CD14-positive monocyte (primary cell): ENCODE results near the gene ANKEF1. TPM values are rescaled to one million over a fixed set of nuclear protein-coding genes. Genes with fewer than 3 reads are reported as not detected.

Experiments used
- DNase-seq, 3 donors: peaks; one replicate each; pipeline ENCODE4 v3.0.0-alpha.2; 2011 to 2022
- H2AFZ ChIP-seq: 2 replicates; pipeline ENCODE4 v1.6.0; 2012; ENCODE audit warnings: mild to moderate bottlenecking, low read depth, low read length, inconsistent platforms; ENCODE audit not compliant: insufficient read depth, poor library complexity, severe bottlenecking
- H3K27ac ChIP-seq, 2 donors: 1 replicate in 1 of 2; 2 replicates in 1 of 2; pipeline ENCODE4 v1.5.1; 2012 to 2013; ENCODE audit warnings: low read length in 2 of 2, control low read depth in 1 of 2, inconsistent platforms in 1 of 2, low read depth in 1 of 2, mild to moderate bottlenecking in 1 of 2
- H3K27me3 ChIP-seq, 2 donors: one replicate each; pipeline versions ENCODE4 v1.6.0 to v1.6.1; 2011 to 2013; ENCODE audit warnings: low read length in 2 of 2; ENCODE audit not compliant: control insufficient read depth in 2 of 2, insufficient read depth in 2 of 2
- H3K36me3 ChIP-seq, 2 donors: replicated peaks in 1 of 2; 1 replicate in 1 of 2; 2 replicates in 1 of 2; pipeline versions ENCODE4 v1.5.1 to v1.6.1; 2012 to 2013; ENCODE audit warnings: low read length in 2 of 2, control low read depth in 1 of 2, inconsistent platforms in 1 of 2, mild to moderate bottlenecking in 1 of 2; ENCODE audit not compliant: insufficient read depth in 2 of 2, control insufficient read depth in 1 of 2
- H3K4me1 ChIP-seq, 2 donors: 1 replicate in 1 of 2; 2 replicates in 1 of 2; pipeline versions ENCODE4 v1.5.1 to v1.6.1; 2012 to 2013; ENCODE audit warnings: low read length in 2 of 2, control low read depth in 1 of 2, inconsistent platforms in 1 of 2, mild to moderate bottlenecking in 1 of 2, moderate library complexity in 1 of 2; ENCODE audit not compliant: insufficient read depth in 2 of 2, control insufficient read depth in 1 of 2
- H3K4me2 ChIP-seq: replicated peaks from 2 replicates; pipeline ENCODE3; 2012; ENCODE audit warnings: low read length, moderate library complexity, mild to moderate bottlenecking; ENCODE audit not compliant: poor library complexity, severe bottlenecking; ENCODE audit errors: extremely low read depth
- H3K4me3 ChIP-seq, 3 experiments: fragments of 200-600 bp in 1 of 3; sonication (generic) in 1 of 3; replicated peaks in 1 of 3; 1 replicate in 2 of 3; 2 replicates in 1 of 3; pipeline ENCODE4 v1.5.1; 2011 to 2013; ENCODE audit warnings: low read length in 3 of 3, mild to moderate bottlenecking in 3 of 3, control low read depth in 2 of 3, low read depth in 2 of 3, inconsistent platforms in 1 of 3, moderate library complexity in 1 of 3
- H3K79me2 ChIP-seq: 2 replicates; pipeline ENCODE4 v1.6.0; 2012; ENCODE audit warnings: mild to moderate bottlenecking, control low read depth, inconsistent platforms, low read length, moderate library complexity; ENCODE audit not compliant: insufficient read depth
- H3K9ac ChIP-seq: 2 replicates; pipeline ENCODE4 v1.6.0; 2017; ENCODE audit warnings: low read length, mild to moderate bottlenecking; ENCODE audit not compliant: insufficient read depth, poor library complexity, severe bottlenecking
- H3K9me3 ChIP-seq, 2 donors: replicated peaks in 1 of 2; 1 replicate in 1 of 2; 2 replicates in 1 of 2; pipeline versions ENCODE4 v1.5.1 to v1.6.1; 2012 to 2013; ENCODE audit warnings: low read length in 2 of 2, control low read depth in 1 of 2; ENCODE audit not compliant: control insufficient read depth in 1 of 2, insufficient read depth in 1 of 2
- H4K20me1 ChIP-seq: 2 replicates; pipeline ENCODE4 v1.6.0; 2012; ENCODE audit warnings: mild to moderate bottlenecking, low read length, control low read depth, moderate library complexity; ENCODE audit not compliant: insufficient read depth
- H3K27ac Mint-ChIP-seq, 7 donors: one replicate each; pipeline ENCODE4 v1.8.0; 2020; ENCODE audit warnings: mild to moderate bottlenecking in 7 of 7, mixed read lengths in 7 of 7, moderate library complexity in 6 of 7, inconsistent platforms in 2 of 7
- H3K27me3 Mint-ChIP-seq, 3 donors: one replicate each; pipeline ENCODE4 v1.8.0; 2021 to 2022; ENCODE audit warnings: low read depth in 3 of 3, mild to moderate bottlenecking in 3 of 3, mixed read lengths in 3 of 3, moderate library complexity in 3 of 3, inconsistent platforms in 1 of 3
- H3K36me3 Mint-ChIP-seq, 2 donors: one replicate each; pipeline ENCODE4 v1.8.0; 2020; ENCODE audit warnings: mixed read lengths in 2 of 2, inconsistent platforms in 1 of 2, mild to moderate bottlenecking in 1 of 2
- H3K4me1 Mint-ChIP-seq: one replicate; pipeline ENCODE4 v1.8.0; 2020; ENCODE audit warnings: mild to moderate bottlenecking, mixed read lengths
- H3K4me3 Mint-ChIP-seq, 2 donors: one replicate each; pipeline ENCODE4 v1.8.0; 2020; ENCODE audit warnings: mild to moderate bottlenecking in 2 of 2, mixed read lengths in 2 of 2, moderate library complexity in 1 of 2
- H3K9me3 Mint-ChIP-seq, 7 donors: one replicate each; pipeline ENCODE4 v1.8.0; 2020 to 2022; ENCODE audit warnings: mixed read lengths in 7 of 7, mild to moderate bottlenecking in 6 of 7, moderate library complexity in 6 of 7, inconsistent platforms in 2 of 7
- WGBS: methylation state at CpG from one replicate; pipeline ENCODE4 v1.1.5; 2013; ENCODE audit warnings: missing lambda C conversion rate; ENCODE audit not compliant: insufficient coverage; 5-methylcytosine and 5-hydroxymethylcytosine counted together
- intact Hi-C, 2 donors: fragments of 100-400 bp; cut with micrococcal nuclease; formaldehyde crosslinking; loops; one replicate each; pipeline versions ENCODE4 v1.15.0 to v1.15.1; 2023
- polyA plus RNA-seq, 3 donors: library from polyadenylated mRNA; depleted of rRNA in 1 of 3; unstranded in 2 of 3; stranded (reverse) in 1 of 3; fragments of 300-500 nt in 2 of 3; fragments of >200 nt in 1 of 3; fragmentation: Illumina TruSeq in 2 of 3; gene quantifications; 1 replicate in 2 of 3; 2 replicates in 1 of 3; pipeline ENCODE4 v1.2.3, GENCODE V29; 2012 to 2021
- TF ChIP-seq, protein P1 (sequence below): fragments of 200-600 bp; IDR thresholded peaks from one replicate; pipeline ENCODE4 v1.8.0; 2022; ENCODE audit warnings: antibody characterized with exemption, mild to moderate bottlenecking

The ANKEF1 gene
- polyA plus RNA-seq, 3 donors, result 0.03 to 0.15 (median 0.10) TPM

DNA sequence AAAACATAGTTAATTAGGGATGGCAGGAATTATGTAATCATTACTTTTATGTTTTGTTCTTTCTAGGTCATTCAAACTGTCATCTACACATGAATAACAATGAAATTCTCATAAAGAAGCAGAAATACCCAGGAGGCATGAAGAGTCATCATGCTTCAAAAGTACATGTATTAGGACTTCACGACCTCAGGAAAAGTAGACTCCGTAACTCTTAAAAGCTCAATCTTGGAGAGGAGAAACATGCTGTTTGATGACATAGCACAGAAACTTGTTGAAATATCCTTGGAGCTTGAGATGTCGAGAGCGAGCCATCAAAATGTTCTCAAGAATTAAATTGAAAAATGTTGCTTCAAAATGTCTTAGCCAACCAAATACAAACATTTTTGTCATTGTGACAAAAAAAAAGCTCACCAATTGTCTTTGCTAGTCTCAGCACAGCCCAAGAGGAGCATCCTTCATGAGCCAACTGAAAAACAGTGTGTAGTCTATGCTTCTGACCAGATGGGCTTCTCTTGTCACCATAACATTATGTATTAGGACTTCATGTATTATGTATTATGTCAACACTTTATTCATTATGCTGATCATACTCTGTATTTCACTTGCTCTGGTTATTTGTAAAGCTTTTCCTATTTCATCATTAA is 28.2 kb upstream of the ANKEF1 start:
- Mint-ChIP-seq H3K4me1 (no peaks in the 10 kb centered on the region), H3K27ac (peak overlapping the region in 1 of 7 donors; percentile 18), H3K36me3 (no peaks in the 10 kb centered on the region), H3K4me3 (no peak overlapping the region), H3K27me3 (peaks cover 0 to 2% (median 1%) of the 10 kb centered on the region in 3 donors), H3K9me3 (peaks cover 2 to 16% (median 6%) of the 10 kb centered on the region in 7 donors)
- intact Hi-C loops, result no loop called here
- TF ChIP-seq, protein P1, sequence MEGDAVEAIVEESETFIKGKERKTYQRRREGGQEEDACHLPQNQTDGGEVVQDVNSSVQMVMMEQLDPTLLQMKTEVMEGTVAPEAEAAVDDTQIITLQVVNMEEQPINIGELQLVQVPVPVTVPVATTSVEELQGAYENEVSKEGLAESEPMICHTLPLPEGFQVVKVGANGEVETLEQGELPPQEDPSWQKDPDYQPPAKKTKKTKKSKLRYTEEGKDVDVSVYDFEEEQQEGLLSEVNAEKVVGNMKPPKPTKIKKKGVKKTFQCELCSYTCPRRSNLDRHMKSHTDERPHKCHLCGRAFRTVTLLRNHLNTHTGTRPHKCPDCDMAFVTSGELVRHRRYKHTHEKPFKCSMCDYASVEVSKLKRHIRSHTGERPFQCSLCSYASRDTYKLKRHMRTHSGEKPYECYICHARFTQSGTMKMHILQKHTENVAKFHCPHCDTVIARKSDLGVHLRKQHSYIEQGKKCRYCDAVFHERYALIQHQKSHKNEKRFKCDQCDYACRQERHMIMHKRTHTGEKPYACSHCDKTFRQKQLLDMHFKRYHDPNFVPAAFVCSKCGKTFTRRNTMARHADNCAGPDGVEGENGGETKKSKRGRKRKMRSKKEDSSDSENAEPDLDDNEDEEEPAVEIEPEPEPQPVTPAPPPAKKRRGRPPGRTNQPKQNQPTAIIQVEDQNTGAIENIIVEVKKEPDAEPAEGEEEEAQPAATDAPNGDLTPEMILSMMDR, result no peak
- Histone ChIP-seq H3K9me3 (peaks cover 0 to 2% of the 10 kb centered on the region in 2 donors), H3K4me3 (no peak overlapping the region), H3K9ac (no peak overlapping the region), H3K4me1 (no peaks in the 10 kb centered on the region), H3K36me3 (no peaks in the 10 kb centered on the region), H2AFZ (no peak overlapping the region), H3K79me2 (no peaks in the 10 kb centered on the region), H3K4me2 (no peak overlapping the region), H4K20me1 (no peaks in the 10 kb centered on the region), H3K27ac (no peak overlapping the region), H3K27me3 (no peaks in the 10 kb centered on the region)
- 61% methylated on average over 3 of the region's 4 CpGs for WGBS
- DNase-seq, result no peak

- no CpG with 5 or more reads among the region's 2 CpGs for WGBS
- no peaks in the 10 kb centered on the region for H3K79me2 ChIP-seq
- no peaks in the 10 kb centered on the region for H3K36me3 Mint-ChIP-seq
- no peaks in the 10 kb centered on the region for H3K27me3 ChIP-seq
- no peak overlapping the region for H3K27ac ChIP-seq
- H3K4me3 Mint-ChIP-seq, result no peak overlapping the region
- intact Hi-C loops, result no loop called here
- no peak overlapping the region for H3K4me2 ChIP-seq
- H3K4me1 ChIP-seq, result no peaks in the 10 kb centered on the region
- TF ChIP-seq, protein P1, result no peak
- H3K4me3 ChIP-seq, result no peak overlapping the region
- H3K36me3 ChIP-seq, result no peaks in the 10 kb centered on the region
- peaks cover 0 to 2% of the 10 kb centered on the region in 2 donors for H3K9me3 ChIP-seq
- H3K9me3 Mint-ChIP-seq, result peaks cover 2 to 16% (median 6%) of the 10 kb centered on the region in 7 donors
- peak overlapping the region in 1 of 7 donors; percentile 1 for H3K27ac Mint-ChIP-seq
- no peaks in the 10 kb centered on the region for H4K20me1 ChIP-seq
- no peak for DNase-seq
- H3K9ac ChIP-seq, result no peak overlapping the region
- H3K4me1 Mint-ChIP-seq, result no peaks in the 10 kb centered on the region
- H2AFZ ChIP-seq, result no peak overlapping the region
- H3K27me3 Mint-ChIP-seq, result peaks cover 0 to 2% (median 1%) of the 10 kb centered on the region in 3 donors
Observed at GRCh38 chr20:10007158-10007557, 27.6 kb upstream of the ANKEF1 start.
